HEK293 (cell line): Measurements from ENCODE around the gene RNASE4.

Experiments
- CTCF ChIA-PET: fragments of 350-600 bp; formaldehyde crosslinking; extraction: SDS; loops from one replicate; lab custom pipeline; 2021; ENCODE audit warnings: antibody characterized with exemption; lab: Yijun Ruan, JAX
- POLR2A ChIA-PET: fragments of 300-600 bp; formaldehyde crosslinking; extraction: SDS; loops from one replicate; lab custom pipeline; 2020; ENCODE audit warnings: antibody characterized with exemption, inconsistent platforms; lab: Yijun Ruan, JAX
- H3K27ac ChIP-seq: fragments of 200-500 bp; sonication (Bioruptor generic); 2 replicates; pipeline ENCODE4 v1.5.1; 2014; ENCODE audit warnings: low read depth, low read length, control low read depth, inconsistent platforms; ENCODE audit errors: extremely low read depth
- H3K36me3 ChIP-seq, 2 experiments: fragments of 200-500 bp in 1 of 2; sonication (Bioruptor generic) in 1 of 2; 1 replicate in 1 of 2; 2 replicates in 1 of 2; pipeline ENCODE4 v1.5.1; 2014 to 2017; ENCODE audit warnings: inconsistent platforms in 2 of 2, low read length in 2 of 2; ENCODE audit not compliant: control insufficient read depth in 2 of 2, insufficient read depth in 1 of 2
- H3K4me1 ChIP-seq: fragments of 200-500 bp; sonication (Bioruptor generic); 2 replicates; pipeline ENCODE4 v1.5.1; 2014; ENCODE audit warnings: mild to moderate bottlenecking, low read length, inconsistent platforms; ENCODE audit not compliant: control insufficient read depth, insufficient read depth
- H3K4me3 ChIP-seq: 2 replicates; pipeline ENCODE4 v1.5.1; 2011; ENCODE audit warnings: low read depth, mild to moderate bottlenecking, control low read depth, low read length, moderate library complexity
- H3K9me3 ChIP-seq: fragments of 200-500 bp; sonication (Bioruptor generic); 2 replicates; pipeline ENCODE4 v1.5.1; 2014; ENCODE audit warnings: low read depth, low read length, inconsistent platforms; ENCODE audit not compliant: control insufficient read depth, insufficient read depth
- BCL11B ChIP-seq: fragments of 450-650 bp; formaldehyde crosslinking; IDR thresholded peaks from 2 replicates; pipeline ENCODE4 v1.5.1; 2016; ENCODE audit warnings: low read depth, missing biosample characterization, missing genetic modification characterization
- KLF9 ChIP-seq: fragments of 450-650 bp; formaldehyde crosslinking; IDR thresholded peaks from 2 replicates; pipeline ENCODE4 v1.5.1; 2016; ENCODE audit warnings: missing biosample characterization, missing genetic modification characterization, low read depth
- MZF1 ChIP-seq: fragments of 450-650 bp; formaldehyde crosslinking; IDR thresholded peaks from 2 replicates; pipeline ENCODE4 v1.5.1; 2017; ENCODE audit warnings: missing biosample characterization, missing genetic modification characterization, borderline replicate concordance
- SP7 ChIP-seq: fragments of 450-650 bp; formaldehyde crosslinking; IDR thresholded peaks from 2 replicates; pipeline ENCODE4 v1.5.1; 2016; ENCODE audit warnings: missing biosample characterization, missing genetic modification characterization
- ZBTB8A ChIP-seq: fragments of 450-650 bp; formaldehyde crosslinking; IDR thresholded peaks from 2 replicates; pipeline ENCODE4 v1.5.1; 2016; ENCODE audit warnings: missing biosample characterization, missing genetic modification characterization
- ZNF140 ChIP-seq: fragments of 450-650 bp; formaldehyde crosslinking; IDR thresholded peaks from 2 replicates; pipeline ENCODE4 v1.5.1; 2016; ENCODE audit warnings: missing biosample characterization, missing genetic modification characterization
- ZNF223 ChIP-seq: fragments of 450-650 bp; formaldehyde crosslinking; IDR thresholded peaks from 2 replicates; pipeline ENCODE4 v1.5.1; 2016; ENCODE audit warnings: missing biosample characterization, missing genetic modification characterization
- ZNF248 ChIP-seq: fragments of 450-650 bp; formaldehyde crosslinking; IDR thresholded peaks from 2 replicates; pipeline ENCODE4 v1.5.1; 2017; ENCODE audit warnings: missing biosample characterization, missing genetic modification characterization
- ZNF302 ChIP-seq: fragments of 450-650 bp; formaldehyde crosslinking; IDR thresholded peaks from 2 replicates; pipeline ENCODE4 v1.5.1; 2016; ENCODE audit warnings: missing biosample characterization, missing genetic modification characterization, low read depth
- ZNF394 ChIP-seq: fragments of 450-650 bp; formaldehyde crosslinking; IDR thresholded peaks from 2 replicates; pipeline ENCODE4 v1.5.1; 2016; ENCODE audit warnings: missing biosample characterization, missing genetic modification characterization, mild to moderate bottlenecking, moderate library complexity, borderline replicate concordance
- ZNF404 ChIP-seq: fragments of 450-650 bp; formaldehyde crosslinking; IDR thresholded peaks from 2 replicates; pipeline ENCODE4 v1.5.1; 2017; ENCODE audit warnings: missing biosample characterization, missing genetic modification characterization
- ZNF776 ChIP-seq: fragments of 450-650 bp; formaldehyde crosslinking; IDR thresholded peaks from 2 replicates; pipeline ENCODE4 v1.5.0; 2017; ENCODE audit warnings: missing biosample characterization, missing genetic modification characterization, borderline replicate concordance
- TF ChIP-seq, protein P1 (sequence below): fragments of 450-650 bp; formaldehyde crosslinking; IDR thresholded peaks from 2 replicates; pipeline ENCODE4 v1.5.1; 2017; ENCODE audit warnings: missing biosample characterization, missing genetic modification characterization
- TF ChIP-seq, protein P2 (sequence below): fragments of 450-650 bp; formaldehyde crosslinking; IDR thresholded peaks from 2 replicates; pipeline ENCODE4 v1.5.1; 2016; ENCODE audit warnings: missing biosample characterization, missing genetic modification characterization, borderline replicate concordance
- TF ChIP-seq, protein P3 (sequence below): fragments of 450-650 bp; formaldehyde crosslinking; IDR thresholded peaks from 2 replicates; pipeline ENCODE4 v1.5.1; 2016; ENCODE audit warnings: missing biosample characterization, missing genetic modification characterization
- TF ChIP-seq, protein P4 (sequence below): fragments of 450-650 bp; formaldehyde crosslinking; IDR thresholded peaks from 2 replicates; pipeline ENCODE4 v1.5.1; 2017; ENCODE audit warnings: missing biosample characterization, missing genetic modification characterization
- TF ChIP-seq, protein P5 (sequence below): fragments of 450-650 bp; formaldehyde crosslinking; IDR thresholded peaks from 2 replicates; pipeline ENCODE4 v1.5.1; 2016; ENCODE audit warnings: missing biosample characterization, missing genetic modification characterization
- TF ChIP-seq, protein P6 (sequence below): fragments of 450-650 bp; formaldehyde crosslinking; IDR thresholded peaks from 2 replicates; pipeline ENCODE4 v1.5.1; 2016; ENCODE audit warnings: missing biosample characterization, missing genetic modification characterization, low read depth

RNASE4 gene

DNA sequence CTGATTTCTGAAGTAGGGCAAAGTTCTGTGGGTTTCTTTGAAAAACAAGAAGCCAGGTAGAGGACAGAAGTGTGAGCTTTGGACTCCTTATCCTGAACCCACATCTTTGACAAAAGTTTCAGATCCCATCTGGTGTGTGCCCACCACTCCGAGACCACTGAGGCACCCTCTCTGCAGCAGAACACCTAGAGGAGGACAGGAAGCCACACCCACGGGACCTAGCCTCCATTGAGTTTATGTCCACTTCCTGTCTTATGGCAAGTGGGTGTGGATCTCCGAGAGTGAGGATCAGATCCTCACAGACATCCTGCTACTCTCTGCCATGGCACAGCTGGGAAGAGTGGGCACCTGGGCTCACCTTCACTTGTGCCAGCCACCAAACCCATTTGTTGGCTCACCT is 26.1 kb upstream of the RNASE4 start:
- CTCF ChIA-PET, result interaction anchor here (0.6 to 4.1 kb wide), 7 partner anchors 15 to 48 kb away, joined by 3 to 21 read pairs (median 7); no protein-coding TSS in a partner anchor
- POLR2A ChIA-PET, result interaction anchor here (1.4 to 3.2 kb wide), 2 partner anchors 23 to 26 kb away, joined by 11 to 16 read pairs; no protein-coding TSS in a partner anchor
- H3K27ac ChIP-seq, result no peak overlapping the region
- no peak overlapping the region for H3K4me3 ChIP-seq
- no peaks in the 10 kb centered on the region for H3K9me3 ChIP-seq
- no peaks in the 10 kb centered on the region for H3K4me1 ChIP-seq
- no peaks in the 10 kb centered on the region for H3K36me3 ChIP-seq
- TF ChIP-seq ZNF404 (tag by site-specific recombination), result no peak
- no peak for TF ChIP-seq ZNF140
- TF ChIP-seq, protein P1, sequence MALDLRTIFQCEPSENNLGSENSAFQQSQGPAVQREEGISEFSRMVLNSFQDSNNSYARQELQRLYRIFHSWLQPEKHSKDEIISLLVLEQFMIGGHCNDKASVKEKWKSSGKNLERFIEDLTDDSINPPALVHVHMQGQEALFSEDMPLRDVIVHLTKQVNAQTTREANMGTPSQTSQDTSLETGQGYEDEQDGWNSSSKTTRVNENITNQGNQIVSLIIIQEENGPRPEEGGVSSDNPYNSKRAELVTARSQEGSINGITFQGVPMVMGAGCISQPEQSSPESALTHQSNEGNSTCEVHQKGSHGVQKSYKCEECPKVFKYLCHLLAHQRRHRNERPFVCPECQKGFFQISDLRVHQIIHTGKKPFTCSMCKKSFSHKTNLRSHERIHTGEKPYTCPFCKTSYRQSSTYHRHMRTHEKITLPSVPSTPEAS (tag by site-specific recombination), result no peak
- no peak for TF ChIP-seq ZNF248 (tag by site-specific recombination)

DNA sequence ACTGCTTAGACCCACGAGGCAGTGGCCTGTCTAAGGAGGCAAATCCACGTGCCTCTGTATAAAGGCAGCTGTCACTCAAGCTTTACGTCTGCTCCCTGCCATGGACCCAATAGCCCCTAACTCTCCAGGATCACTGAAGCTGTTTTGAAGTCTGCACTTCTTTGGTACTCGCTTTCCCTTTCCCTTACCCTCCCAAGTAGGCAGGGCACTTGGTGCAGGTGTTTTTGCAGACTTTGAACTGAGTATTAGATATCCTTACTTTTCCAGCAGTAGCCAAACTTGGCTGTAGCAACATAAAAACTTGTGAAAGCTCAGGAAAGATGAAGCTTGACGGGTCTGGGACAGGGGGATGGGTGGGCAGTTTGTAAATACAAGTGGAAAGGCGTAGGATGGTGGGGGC is 25.0 kb upstream of the RNASE4 start:
- CTCF ChIA-PET, result interaction anchor here (1.0 to 4.1 kb wide), 2 partner anchors 31 to 49 kb away, joined by 3 to 21 read pairs; no protein-coding TSS in a partner anchor
- POLR2A ChIA-PET, result interaction anchor here (0.8 kb wide), 1 partner anchor 23 kb away, joined by 3 read pairs; no protein-coding TSS in a partner anchor
- Histone ChIP-seq H3K4me1 (no peaks in the 10 kb centered on the region), H3K9me3 (no peaks in the 10 kb centered on the region), H3K36me3 (no peaks in the 10 kb centered on the region), H3K4me3 (no peak overlapping the region), H3K27ac (no peak overlapping the region)
- TF ChIP-seq, protein P2, sequence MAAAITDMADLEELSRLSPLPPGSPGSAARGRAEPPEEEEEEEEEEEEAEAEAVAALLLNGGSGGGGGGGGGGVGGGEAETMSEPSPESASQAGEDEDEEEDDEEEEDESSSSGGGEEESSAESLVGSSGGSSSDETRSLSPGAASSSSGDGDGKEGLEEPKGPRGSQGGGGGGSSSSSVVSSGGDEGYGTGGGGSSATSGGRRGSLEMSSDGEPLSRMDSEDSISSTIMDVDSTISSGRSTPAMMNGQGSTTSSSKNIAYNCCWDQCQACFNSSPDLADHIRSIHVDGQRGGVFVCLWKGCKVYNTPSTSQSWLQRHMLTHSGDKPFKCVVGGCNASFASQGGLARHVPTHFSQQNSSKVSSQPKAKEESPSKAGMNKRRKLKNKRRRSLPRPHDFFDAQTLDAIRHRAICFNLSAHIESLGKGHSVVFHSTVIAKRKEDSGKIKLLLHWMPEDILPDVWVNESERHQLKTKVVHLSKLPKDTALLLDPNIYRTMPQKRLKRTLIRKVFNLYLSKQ (tag by site-specific recombination), result no peak

DNA sequence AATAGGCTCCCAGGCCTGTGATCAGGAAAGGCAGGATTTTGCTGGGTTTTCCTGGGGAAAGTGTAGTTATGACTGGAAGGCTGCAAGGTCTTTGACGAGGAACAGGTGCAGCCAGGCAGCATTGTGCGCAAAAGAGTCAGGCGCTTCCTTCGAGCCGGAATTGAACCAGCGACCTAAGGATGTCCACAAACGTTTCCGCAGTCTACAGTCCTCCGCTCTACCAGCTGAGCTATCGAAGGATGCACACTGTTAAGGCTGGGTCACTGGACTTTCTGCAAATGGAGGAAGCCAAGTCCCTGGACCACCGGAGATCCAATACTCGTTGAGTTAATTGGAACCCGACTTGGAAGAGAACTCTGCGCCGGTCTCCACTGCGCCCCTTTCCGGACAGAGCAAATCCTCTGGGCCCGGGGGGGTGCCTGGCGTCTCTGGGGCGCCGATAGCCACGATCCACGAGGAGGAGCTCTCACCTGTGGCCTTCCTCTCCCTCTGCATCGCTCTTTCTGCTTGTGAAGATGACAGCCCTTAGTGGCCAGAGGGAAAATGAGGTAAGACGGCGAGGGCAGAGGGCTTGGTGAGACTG is 24.5 kb upstream of the RNASE4 start:
- H3K27ac ChIP-seq, result no peak overlapping the region
- ChIA-PET POLR2A (interaction anchor here (0.8 kb wide), 1 partner anchor 22 kb away, joined by 3 read pairs; no protein-coding TSS in a partner anchor), CTCF (interaction anchor here (4.1 kb wide), 1 partner anchor 31 kb away, joined by 21 read pairs; no protein-coding TSS in a partner anchor)
- H3K9me3 ChIP-seq, result no peaks in the 10 kb centered on the region
- H3K4me3 ChIP-seq, result no peak overlapping the region
- H3K4me1 ChIP-seq, result no peaks in the 10 kb centered on the region
- no peaks in the 10 kb centered on the region for H3K36me3 ChIP-seq
- TF ChIP-seq ZNF302 (tag by site-specific recombination) (no peak), ZNF223 (tag by site-specific recombination) (no peak), ZNF776 (tag by site-specific recombination) (no peak), SP7 (no peak), ZBTB8A (no peak), ZNF394 (tag by site-specific recombination) (no peak), KLF9 (no peak), BCL11B (no peak), MZF1 (tag by site-specific recombination) (no peak)
- TF ChIP-seq, protein P3, sequence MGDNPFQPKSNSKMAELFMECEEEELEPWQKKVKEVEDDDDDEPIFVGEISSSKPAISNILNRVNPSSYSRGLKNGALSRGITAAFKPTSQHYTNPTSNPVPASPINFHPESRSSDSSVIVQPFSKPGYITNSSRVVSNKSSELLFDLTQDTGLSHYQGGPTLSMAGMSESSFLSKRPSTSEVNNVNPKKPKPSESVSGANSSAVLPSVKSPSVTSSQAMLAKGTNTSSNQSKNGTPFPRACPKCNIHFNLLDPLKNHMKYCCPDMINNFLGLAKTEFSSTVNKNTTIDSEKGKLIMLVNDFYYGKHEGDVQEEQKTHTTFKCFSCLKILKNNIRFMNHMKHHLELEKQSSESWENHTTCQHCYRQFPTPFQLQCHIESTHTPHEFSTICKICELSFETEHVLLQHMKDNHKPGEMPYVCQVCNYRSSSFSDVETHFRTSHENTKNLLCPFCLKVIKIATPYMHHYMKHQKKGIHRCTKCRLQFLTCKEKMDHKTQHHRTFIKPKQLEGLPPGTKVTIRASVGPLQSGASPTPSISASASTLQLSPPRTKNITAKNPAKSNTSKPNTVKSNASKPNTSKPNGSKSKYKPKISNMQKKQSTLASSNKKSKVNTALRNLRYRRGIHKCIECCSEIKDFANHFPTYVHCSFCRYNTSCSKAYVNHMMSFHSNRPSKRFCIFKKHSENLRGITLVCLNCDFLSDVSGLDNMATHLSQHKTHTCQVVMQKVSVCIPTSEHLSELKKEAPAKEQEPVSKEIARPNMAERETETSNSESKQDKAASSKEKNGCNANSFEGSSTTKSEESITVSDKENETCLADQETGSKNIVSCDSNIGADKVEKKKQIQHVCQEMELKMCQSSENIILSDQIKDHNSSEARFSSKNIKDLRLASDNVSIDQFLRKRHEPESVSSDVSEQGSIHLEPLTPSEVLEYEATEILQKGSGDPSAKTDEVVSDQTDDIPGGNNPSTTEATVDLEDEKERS (tag by site-specific recombination), result no peak
- TF ChIP-seq, protein P4, sequence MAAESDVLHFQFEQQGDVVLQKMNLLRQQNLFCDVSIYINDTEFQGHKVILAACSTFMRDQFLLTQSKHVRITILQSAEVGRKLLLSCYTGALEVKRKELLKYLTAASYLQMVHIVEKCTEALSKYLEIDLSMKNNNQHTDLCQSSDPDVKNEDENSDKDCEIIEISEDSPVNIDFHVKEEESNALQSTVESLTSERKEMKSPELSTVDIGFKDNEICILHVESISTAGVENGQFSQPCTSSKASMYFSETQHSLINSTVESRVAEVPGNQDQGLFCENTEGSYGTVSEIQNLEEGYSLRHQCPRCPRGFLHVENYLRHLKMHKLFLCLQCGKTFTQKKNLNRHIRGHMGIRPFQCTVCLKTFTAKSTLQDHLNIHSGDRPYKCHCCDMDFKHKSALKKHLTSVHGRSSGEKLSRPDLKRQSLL (tag by site-specific recombination), result no peak
- TF ChIP-seq, protein P5, sequence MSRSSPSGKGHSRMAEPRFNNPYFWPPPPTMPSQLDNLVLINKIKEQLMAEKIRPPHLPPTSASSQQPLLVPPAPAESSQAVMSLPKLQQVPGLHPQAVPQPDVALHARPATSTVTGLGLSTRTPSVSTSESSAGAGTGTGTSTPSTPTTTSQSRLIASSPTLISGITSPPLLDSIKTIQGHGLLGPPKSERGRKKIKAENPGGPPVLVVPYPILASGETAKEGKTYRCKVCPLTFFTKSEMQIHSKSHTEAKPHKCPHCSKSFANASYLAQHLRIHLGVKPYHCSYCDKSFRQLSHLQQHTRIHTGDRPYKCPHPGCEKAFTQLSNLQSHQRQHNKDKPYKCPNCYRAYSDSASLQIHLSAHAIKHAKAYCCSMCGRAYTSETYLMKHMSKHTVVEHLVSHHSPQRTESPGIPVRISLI (tag by site-specific recombination), result no peak
- TF ChIP-seq, protein P2 (tag by site-specific recombination), result no peak
- TF ChIP-seq, protein P6, sequence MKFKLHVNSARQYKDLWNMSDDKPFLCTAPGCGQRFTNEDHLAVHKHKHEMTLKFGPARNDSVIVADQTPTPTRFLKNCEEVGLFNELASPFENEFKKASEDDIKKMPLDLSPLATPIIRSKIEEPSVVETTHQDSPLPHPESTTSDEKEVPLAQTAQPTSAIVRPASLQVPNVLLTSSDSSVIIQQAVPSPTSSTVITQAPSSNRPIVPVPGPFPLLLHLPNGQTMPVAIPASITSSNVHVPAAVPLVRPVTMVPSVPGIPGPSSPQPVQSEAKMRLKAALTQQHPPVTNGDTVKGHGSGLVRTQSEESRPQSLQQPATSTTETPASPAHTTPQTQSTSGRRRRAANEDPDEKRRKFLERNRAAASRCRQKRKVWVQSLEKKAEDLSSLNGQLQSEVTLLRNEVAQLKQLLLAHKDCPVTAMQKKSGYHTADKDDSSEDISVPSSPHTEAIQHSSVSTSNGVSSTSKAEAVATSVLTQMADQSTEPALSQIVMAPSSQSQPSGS, result no peak
